Astrocyte of the spinal cord (primary cell): Measurements from ENCODE around the gene AQP5.

ENCODE experiments used
- DNase-seq: peaks from one replicate; pipeline ENCODE4 v3.0.0; 2011; ENCODE audit warnings: low read depth, low spot score
- H3K4me3 ChIP-seq: 2 replicates; pipeline ENCODE4 v1.5.1; 2011; ENCODE audit warnings: low read depth, mild to moderate bottlenecking, low read length, moderate library complexity
- CTCF ChIP-seq: IDR thresholded peaks from 2 replicates; pipeline ENCODE4 v1.5.1; 2012; ENCODE audit warnings: low read depth, mild to moderate bottlenecking, low read length, inconsistent platforms
- in situ Hi-C: cut with HindIII; loops from 2 replicates; pipeline ENCODE4 v1.10.0; 2017; ENCODE audit warnings: low sequenced_read_pairs

The AQP5 gene

GRCh38 chr12:49978125-49978524 lies 16.5 kb downstream of the AQP5 start:
- in situ Hi-C loops: no loop called here

GRCh38 chr12:49979016-49979586 lies 17.4 kb downstream of the AQP5 start:
- TF ChIP-seq CTCF: no peak
- DNase-seq: no peak
- in situ Hi-C loops: no loop called here
- H3K4me3 ChIP-seq: no peak overlapping the region

More at GRCh38 chr12:49978125-49978524, 16.5 kb downstream of the AQP5 start:
- H3K4me3 ChIP-seq: no peak overlapping the region
- TF ChIP-seq CTCF: no peak
- DNase-seq: no peak

- no peak for DNase-seq
- in situ Hi-C loops: no loop called here
- TF ChIP-seq CTCF: no peak
- no peak overlapping the region for H3K4me3 ChIP-seq
These were observed 18.1 kb downstream of the AQP5 start for GRCh38 chr12:49979791-49980190.

GRCh38 chr12:49980501-49981349 lies 19.1 kb downstream of the AQP5 start:
- DNase-seq: no peak
- in situ Hi-C loops: no loop called here
- no peak overlapping the region for H3K4me3 ChIP-seq
- TF ChIP-seq CTCF: no peak

GRCh38 chr12:49982246-49983087 lies 20.8 kb downstream of the AQP5 start:
- in situ Hi-C loops: no loop called here
- no peak overlapping the region for H3K4me3 ChIP-seq
- no peak for DNase-seq
- TF ChIP-seq CTCF: no peak

- DNase-seq: peak; percentile 86
- no peak overlapping the region for H3K4me3 ChIP-seq
- TF ChIP-seq CTCF: peak; percentile 10
- in situ Hi-C loops: no loop called here
These were observed 22.2 kb downstream of the AQP5 start for GRCh38 chr12:49983892-49984291.
